ENCODE data around the gene FAM171A2.

- TF ChIP-seq CTCF (IDR thresholded peaks at IDR 0.05; ENCODE audit: low read length): no peak
- no peak for TF ChIP-seq EZH2 (IDR thresholded peaks at IDR 0.05; ENCODE audit: borderline replicate concordance, low read length)
Measured at GRCh38 chr17:44397479-44398440, 34.1 kb upstream of the FAM171A2 start.
